ENCODE data around the gene CCDC148. TPM values are rescaled to one million over a fixed set of nuclear protein-coding genes. Genes with fewer than 3 reads are reported as not detected.

CCDC148 gene
- total and polyA plus RNA-seq, 10 of the 15 experiments (the other 5 are each of a cell fraction or from before 2014, with no cell fraction given) = 0.07 to 0.30 (median 0.18) TPM; not detected in 7

DNA sequence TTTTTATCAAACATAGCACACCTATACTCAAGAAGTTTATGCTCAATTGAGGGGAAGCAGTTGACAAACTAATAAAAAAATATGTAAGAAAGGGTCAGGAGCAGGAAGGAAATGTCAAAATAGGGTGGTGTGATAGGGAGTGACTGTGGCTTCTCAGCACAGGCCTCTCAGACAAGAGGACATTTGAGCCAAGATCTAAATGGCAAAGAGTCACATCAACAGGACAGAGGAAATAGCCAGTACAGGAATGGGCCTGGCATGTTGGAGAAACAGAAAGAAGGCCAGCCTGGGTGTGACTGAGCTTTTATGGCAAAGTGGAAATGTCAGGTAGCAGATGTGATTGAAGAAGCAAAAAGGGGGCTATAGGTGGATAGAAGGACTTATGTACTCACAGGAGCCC is 117.0 kb downstream of the CCDC148 start:
- ChIA-PET POLR2A (no interaction called here), CTCF (no interaction called here), RAD21 (ENCODE audit: unreplicated experiment) (no interaction called here), SMC1A (ENCODE audit: uncharacterized antibody, unreplicated experiment) (interaction anchor here (0.6 kb wide), 1 partner anchor 96 kb away, joined by 3 read pairs; no protein-coding TSS in a partner anchor)
- H2AFZ ChIP-seq (ENCODE audit: control insufficient read depth, low read depth, low read length) = no peak overlapping the region
- TF ChIP-seq, protein P1, sequence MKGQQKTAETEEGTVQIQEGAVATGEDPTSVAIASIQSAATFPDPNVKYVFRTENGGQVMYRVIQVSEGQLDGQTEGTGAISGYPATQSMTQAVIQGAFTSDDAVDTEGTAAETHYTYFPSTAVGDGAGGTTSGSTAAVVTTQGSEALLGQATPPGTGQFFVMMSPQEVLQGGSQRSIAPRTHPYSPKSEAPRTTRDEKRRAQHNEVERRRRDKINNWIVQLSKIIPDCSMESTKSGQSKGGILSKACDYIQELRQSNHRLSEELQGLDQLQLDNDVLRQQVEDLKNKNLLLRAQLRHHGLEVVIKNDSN (IDR thresholded peaks at IDR 0.05; ENCODE audit: borderline replicate concordance, extremely low read length, insufficient read depth, low read depth, low read length) = no peak
- FAIRE-seq = no peak
- ATAC-seq = no peak
- no peaks in the 10 kb centered on the region for H4K20me1 ChIP-seq (ENCODE audit: control insufficient read depth, insufficient read depth)
- no peaks in the 10 kb centered on the region for H3K79me2 ChIP-seq (ENCODE audit: control insufficient read depth, insufficient read depth, low read length)
- intact Hi-C loops (cut with micrococcal nuclease; ENCODE audit: unreplicated experiment) = no loop called here
- H3K36me3 ChIP-seq (ENCODE audit: control insufficient read depth in 2 of 2, insufficient read depth in 2 of 2, low read length in 1 of 2) = no peaks in the 10 kb centered on the region
- no peaks in the 10 kb centered on the region for H3K27me3 ChIP-seq (replicated peaks in 1 of 2; ENCODE audit: control insufficient read depth in 2 of 2, insufficient read depth in 2 of 2, low read length in 1 of 2)
- no peak overlapping the region for H3K4me3 ChIP-seq
- DNase-seq (ENCODE audit: low read depth, low spot score) = no peak
- no peak overlapping the region for H3K27ac ChIP-seq (ENCODE audit: control insufficient read depth, insufficient read depth)
- H3K9ac ChIP-seq (ENCODE audit: control insufficient read depth, insufficient read depth, low read length) = no peak overlapping the region
- no peak overlapping the region for H3K4me2 ChIP-seq (ENCODE audit: control insufficient read depth, insufficient read depth)
- in situ Hi-C loops (cut with MboI) = no loop called here
- no TSS peak for BruUV-seq (replicated peaks)
- no peaks in the 10 kb centered on the region for H3K4me1 ChIP-seq (ENCODE audit: control insufficient read depth, insufficient read depth, low read length)
- H3K9me3 ChIP-seq (replicated peaks; ENCODE audit: control insufficient read depth, insufficient read depth, low read length) = no peaks in the 10 kb centered on the region

DNA sequence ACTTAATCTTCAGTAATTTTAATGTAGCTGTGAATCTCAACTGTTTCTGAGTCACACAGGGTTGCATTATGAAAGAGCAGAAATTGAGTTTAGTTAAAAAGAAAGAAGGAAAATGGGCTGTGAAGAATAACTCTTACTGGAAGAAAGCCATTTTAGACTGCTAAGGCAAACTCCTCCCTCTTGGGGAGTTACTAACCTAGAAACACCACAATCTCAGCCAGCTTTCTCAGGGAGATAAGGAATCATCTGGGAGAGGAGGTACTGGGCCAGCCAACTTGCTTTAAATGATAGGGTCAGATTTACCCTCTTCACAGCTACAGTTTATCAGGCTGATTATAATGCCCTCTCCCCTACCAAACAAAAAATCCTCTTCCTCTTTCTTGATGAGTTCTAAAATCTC is 119.5 kb downstream of the CCDC148 start:
- CTCF ChIA-PET = no interaction called here
- H2AFZ ChIP-seq (ENCODE audit: control insufficient read depth, low read depth, low read length) = no peak overlapping the region
- in situ Hi-C loops (cut with MboI) (no loop called here), intact Hi-C loops (cut with micrococcal nuclease; ENCODE audit: unreplicated experiment) (no loop called here)
- RAD21 ChIA-PET (ENCODE audit: unreplicated experiment) = no interaction called here
- H3K4me1 ChIP-seq (ENCODE audit: control insufficient read depth, insufficient read depth, low read length) = no peaks in the 10 kb centered on the region
- H4K20me1 ChIP-seq (ENCODE audit: control insufficient read depth, insufficient read depth) = no peaks in the 10 kb centered on the region
- no peak overlapping the region for H3K9ac ChIP-seq (ENCODE audit: control insufficient read depth, insufficient read depth, low read length)
- ATAC-seq = no peak
- SMC1A ChIA-PET (ENCODE audit: uncharacterized antibody, unreplicated experiment) = interaction anchor here (0.8 kb wide), 1 partner anchor 22 kb away, joined by 4 read pairs; no protein-coding TSS in a partner anchor
- H3K36me3 ChIP-seq (ENCODE audit: control insufficient read depth in 2 of 2, insufficient read depth in 2 of 2, low read length in 1 of 2) = no peaks in the 10 kb centered on the region
- DNase-seq (ENCODE audit: low read depth, low spot score) = no peak
- no peak overlapping the region for H3K4me3 ChIP-seq
- BruUV-seq (replicated peaks) = no TSS peak
- H3K27ac ChIP-seq (ENCODE audit: control insufficient read depth, insufficient read depth) = no peak overlapping the region
- no peaks in the 10 kb centered on the region for H3K79me2 ChIP-seq (ENCODE audit: control insufficient read depth, insufficient read depth, low read length)
- FAIRE-seq = no peak
- POLR2A ChIA-PET = no interaction called here
- H3K27me3 ChIP-seq (replicated peaks in 1 of 2; ENCODE audit: control insufficient read depth in 2 of 2, insufficient read depth in 2 of 2, low read length in 1 of 2) = no peaks in the 10 kb centered on the region
- H3K4me2 ChIP-seq (ENCODE audit: control insufficient read depth, insufficient read depth) = no peak overlapping the region
- H3K9me3 ChIP-seq (replicated peaks; ENCODE audit: control insufficient read depth, insufficient read depth, low read length) = no peaks in the 10 kb centered on the region
- TF ChIP-seq ETV6 (conservative IDR thresholded peaks at IDR 0.05 in 1 of 2, IDR thresholded peaks at IDR 0.05 in 1 of 2; ENCODE audit: borderline replicate concordance in 1 of 2, low read depth in 1 of 2) = no peak
- TF ChIP-seq BCL11A (IDR thresholded peaks at IDR 0.05; ENCODE audit: low read depth, low read length) = no peak
- TF ChIP-seq MEF2A (IDR thresholded peaks at IDR 0.05; ENCODE audit: insufficient read depth, low read depth, low read length) = no peak
- TF ChIP-seq IRF4 (IDR thresholded peaks at IDR 0.05; ENCODE audit: low read depth, low read length) = no peak
- TF ChIP-seq HCFC1 (IDR thresholded peaks at IDR 0.05; ENCODE audit: low read length) = no peak
- no peak for TF ChIP-seq NR2C2 (IDR thresholded peaks at IDR 0.05; ENCODE audit: borderline replicate concordance, control insufficient read depth, insufficient read length, low read depth)
- TF ChIP-seq RELA (IDR thresholded peaks at IDR 0.05; ENCODE audit: borderline replicate concordance, partially characterized antibody) = no peak
- no peak for TF ChIP-seq SUZ12 (IDR thresholded peaks at IDR 0.05; ENCODE audit: unreplicated experiment)
- TF ChIP-seq, protein P2, sequence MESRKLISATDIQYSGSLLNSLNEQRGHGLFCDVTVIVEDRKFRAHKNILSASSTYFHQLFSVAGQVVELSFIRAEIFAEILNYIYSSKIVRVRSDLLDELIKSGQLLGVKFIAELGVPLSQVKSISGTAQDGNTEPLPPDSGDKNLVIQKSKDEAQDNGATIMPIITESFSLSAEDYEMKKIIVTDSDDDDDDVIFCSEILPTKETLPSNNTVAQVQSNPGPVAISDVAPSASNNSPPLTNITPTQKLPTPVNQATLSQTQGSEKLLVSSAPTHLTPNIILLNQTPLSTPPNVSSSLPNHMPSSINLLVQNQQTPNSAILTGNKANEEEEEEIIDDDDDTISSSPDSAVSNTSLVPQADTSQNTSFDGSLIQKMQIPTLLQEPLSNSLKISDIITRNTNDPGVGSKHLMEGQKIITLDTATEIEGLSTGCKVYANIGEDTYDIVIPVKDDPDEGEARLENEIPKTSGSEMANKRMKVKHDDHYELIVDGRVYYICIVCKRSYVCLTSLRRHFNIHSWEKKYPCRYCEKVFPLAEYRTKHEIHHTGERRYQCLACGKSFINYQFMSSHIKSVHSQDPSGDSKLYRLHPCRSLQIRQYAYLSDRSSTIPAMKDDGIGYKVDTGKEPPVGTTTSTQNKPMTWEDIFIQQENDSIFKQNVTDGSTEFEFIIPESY (IDR thresholded peaks at IDR 0.05) = no peak
- TF ChIP-seq IKZF2 (IDR thresholded peaks at IDR 0.05) = no peak
- TF ChIP-seq CREB1 (IDR thresholded peaks at IDR 0.05; ENCODE audit: low read depth) = no peak
- TF ChIP-seq, protein P3, sequence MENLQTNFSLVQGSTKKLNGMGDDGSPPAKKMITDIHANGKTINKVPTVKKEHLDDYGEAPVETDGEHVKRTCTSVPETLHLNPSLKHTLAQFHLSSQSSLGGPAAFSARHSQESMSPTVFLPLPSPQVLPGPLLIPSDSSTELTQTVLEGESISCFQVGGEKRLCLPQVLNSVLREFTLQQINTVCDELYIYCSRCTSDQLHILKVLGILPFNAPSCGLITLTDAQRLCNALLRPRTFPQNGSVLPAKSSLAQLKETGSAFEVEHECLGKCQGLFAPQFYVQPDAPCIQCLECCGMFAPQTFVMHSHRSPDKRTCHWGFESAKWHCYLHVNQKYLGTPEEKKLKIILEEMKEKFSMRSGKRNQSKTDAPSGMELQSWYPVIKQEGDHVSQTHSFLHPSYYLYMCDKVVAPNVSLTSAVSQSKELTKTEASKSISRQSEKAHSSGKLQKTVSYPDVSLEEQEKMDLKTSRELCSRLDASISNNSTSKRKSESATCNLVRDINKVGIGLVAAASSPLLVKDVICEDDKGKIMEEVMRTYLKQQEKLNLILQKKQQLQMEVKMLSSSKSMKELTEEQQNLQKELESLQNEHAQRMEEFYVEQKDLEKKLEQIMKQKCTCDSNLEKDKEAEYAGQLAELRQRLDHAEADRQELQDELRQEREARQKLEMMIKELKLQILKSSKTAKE (IDR thresholded peaks at IDR 0.05; ENCODE audit: low read depth, poor library complexity, severe bottlenecking) = no peak
